Measurements from ENCODE around the gene TLDC2. TPM values are rescaled to one million over a fixed set of nuclear protein-coding genes. Genes with fewer than 3 reads are reported as not detected.
A peak's percentile ranks its signal among the peaks of the same experiment; 100 is the strongest.

The TLDC2 gene
- total RNA-seq = not detected in 2 replicates
- long read RNA-seq, partial matches to known transcripts = 0 of 2 reads
- long read RNA-seq, other reads (novel, unspliced or antisense) = 2 of 2 reads

GRCh38 chr20:36875702-36876472 is at the start of gene TLDC2:
TLDC2 (plus strand) TSS chr20:36876138; CDS start chr20:36876175, 37 bp downstream.
- H3K27me3 Mint-ChIP-seq (ENCODE audit: low read depth) = no peaks in the 10 kb centered on the region
- H3K4me1 Mint-ChIP-seq = peaks cover 6% of the 10 kb centered on the region
- DNase-seq (ENCODE audit: low read depth, low spot score) = no peak
- no peak for TF ChIP-seq CTCF (conservative IDR thresholded peaks at IDR 0.05)
- no peak within 1 kb of the TSS for H3K4me3 Mint-ChIP-seq
- no peak within 1 kb of the TSS for H3K27ac Mint-ChIP-seq (ENCODE audit: unreplicated experiment)
- no peaks in the 10 kb centered on the region for H3K36me3 Mint-ChIP-seq (ENCODE audit: low read depth)
- H3K9me3 Mint-ChIP-seq = no peaks in the 10 kb centered on the region

- H3K4me3 Mint-ChIP-seq = no peak overlapping the region
- no peak for DNase-seq (ENCODE audit: low read depth, low spot score)
- peaks cover 11% of the 10 kb centered on the region for H3K4me1 Mint-ChIP-seq
- H3K27ac Mint-ChIP-seq (ENCODE audit: unreplicated experiment) = no peak overlapping the region
- H3K36me3 Mint-ChIP-seq (ENCODE audit: low read depth) = no peaks in the 10 kb centered on the region
- TF ChIP-seq CTCF (conservative IDR thresholded peaks at IDR 0.05) = no peak
- no peaks in the 10 kb centered on the region for H3K9me3 Mint-ChIP-seq
- H3K27me3 Mint-ChIP-seq (ENCODE audit: low read depth) = no peaks in the 10 kb centered on the region
These were observed 49.2 kb upstream of the TLDC2 start for GRCh38 chr20:36826554-36827244.

GRCh38 chr20:36827541-36828279 is 48.2 kb upstream of the TLDC2 start:
- no peaks in the 10 kb centered on the region for H3K9me3 Mint-ChIP-seq
- peaks cover 22% of the 10 kb centered on the region for H3K4me1 Mint-ChIP-seq
- no peaks in the 10 kb centered on the region for H3K36me3 Mint-ChIP-seq (ENCODE audit: low read depth)
- no peak for TF ChIP-seq CTCF (conservative IDR thresholded peaks at IDR 0.05)
- no peak overlapping the region for H3K4me3 Mint-ChIP-seq
- no peak for DNase-seq (ENCODE audit: low read depth, low spot score)
- no peak overlapping the region for H3K27ac Mint-ChIP-seq (ENCODE audit: unreplicated experiment)
- no peaks in the 10 kb centered on the region for H3K27me3 Mint-ChIP-seq (ENCODE audit: low read depth)

- DNase-seq (ENCODE audit: low read depth, low spot score) = no peak
- no peaks in the 10 kb centered on the region for H3K27me3 Mint-ChIP-seq (ENCODE audit: low read depth)
- H3K27ac Mint-ChIP-seq (ENCODE audit: unreplicated experiment) = peak overlapping the region; percentile 43
- no peaks in the 10 kb centered on the region for H3K36me3 Mint-ChIP-seq (ENCODE audit: low read depth)
- TF ChIP-seq CTCF (conservative IDR thresholded peaks at IDR 0.05) = peak; percentile 23
- peaks cover 34% of the 10 kb centered on the region for H3K4me1 Mint-ChIP-seq
- no peak overlapping the region for H3K4me3 Mint-ChIP-seq
- no peaks in the 10 kb centered on the region for H3K9me3 Mint-ChIP-seq
These were observed 44.9 kb upstream of the TLDC2 start for GRCh38 chr20:36830791-36831691.

- Mint-ChIP-seq H3K27ac (ENCODE audit: unreplicated experiment) (peak overlapping the region; percentile 94), H3K4me1 (peaks cover 36% of the 10 kb centered on the region), H3K27me3 (ENCODE audit: low read depth) (no peaks in the 10 kb centered on the region), H3K36me3 (ENCODE audit: low read depth) (no peaks in the 10 kb centered on the region), H3K9me3 (no peaks in the 10 kb centered on the region), H3K4me3 (no peak overlapping the region)
- no peak for DNase-seq (ENCODE audit: low read depth, low spot score)
- TF ChIP-seq CTCF (conservative IDR thresholded peaks at IDR 0.05) = no peak
These were observed 43.1 kb upstream of the TLDC2 start for GRCh38 chr20:36832791-36833190.
